C4-2B (cell line): ENCODE results near the gene MYCBP2.
"Not testable (repeated sequence)": the region's sequence is repeated elsewhere in the genome, so short reads cannot be mapped to it uniquely, and the experiment has no call there.

Source experiments
- H3K27ac ChIP-seq: fragments of 450-650 bp; 2 replicates; pipeline ENCODE4 v1.5.1; 2017
- ZFX ChIP-seq: fragments of 450-650 bp; IDR thresholded peaks from 2 replicates; pipeline ENCODE4 v1.6.1; 2017
- TF ChIP-seq, protein P1 (sequence below): fragments of 450-650 bp; conservative IDR thresholded peaks from 2 replicates; pipeline ENCODE4 v1.5.1; 2017; ENCODE audit warnings: mild to moderate bottlenecking

Gene MYCBP2

DNA sequence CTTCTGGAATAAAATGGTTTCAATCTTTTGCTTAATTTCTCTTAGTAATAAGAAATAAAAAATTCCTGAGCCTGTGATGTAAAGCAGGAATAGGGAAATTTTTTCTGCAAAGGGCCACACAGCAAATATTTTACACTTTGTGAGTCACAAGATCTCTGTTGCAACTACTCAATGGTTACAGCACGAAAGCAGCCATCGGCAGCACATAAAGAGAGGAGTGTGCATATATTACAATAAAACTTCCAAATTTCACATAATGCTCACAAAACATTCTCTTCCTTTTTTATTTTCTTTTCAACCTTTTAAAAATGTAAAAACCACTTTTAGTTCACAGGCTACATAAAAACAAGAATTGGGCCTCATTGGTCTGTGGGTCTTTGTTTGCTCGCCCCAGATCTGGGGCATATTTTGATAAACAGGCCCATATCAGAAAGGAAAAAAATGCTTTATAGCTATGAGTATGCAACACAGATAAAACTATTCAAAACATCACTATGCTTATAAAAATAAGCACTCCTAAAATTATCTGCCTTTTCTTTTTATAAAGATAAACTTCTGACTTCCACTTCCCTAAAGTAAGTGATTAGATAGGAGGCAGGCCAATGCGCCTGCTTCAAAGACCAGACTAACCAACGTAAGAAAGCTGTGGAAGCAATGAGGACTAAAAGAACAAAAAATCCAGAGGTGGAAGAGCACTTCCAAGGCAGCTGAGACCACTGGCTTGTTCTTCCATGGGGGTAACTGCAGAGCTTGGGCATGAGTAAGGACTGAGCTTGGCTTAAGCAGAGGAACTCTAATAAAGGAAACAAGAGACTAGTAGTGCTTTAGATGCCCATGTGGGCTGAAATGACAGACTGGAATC lies 26.5 kb downstream of the MYCBP2 start:
- TF ChIP-seq ZFX, result no peak
- TF ChIP-seq, protein P1, sequence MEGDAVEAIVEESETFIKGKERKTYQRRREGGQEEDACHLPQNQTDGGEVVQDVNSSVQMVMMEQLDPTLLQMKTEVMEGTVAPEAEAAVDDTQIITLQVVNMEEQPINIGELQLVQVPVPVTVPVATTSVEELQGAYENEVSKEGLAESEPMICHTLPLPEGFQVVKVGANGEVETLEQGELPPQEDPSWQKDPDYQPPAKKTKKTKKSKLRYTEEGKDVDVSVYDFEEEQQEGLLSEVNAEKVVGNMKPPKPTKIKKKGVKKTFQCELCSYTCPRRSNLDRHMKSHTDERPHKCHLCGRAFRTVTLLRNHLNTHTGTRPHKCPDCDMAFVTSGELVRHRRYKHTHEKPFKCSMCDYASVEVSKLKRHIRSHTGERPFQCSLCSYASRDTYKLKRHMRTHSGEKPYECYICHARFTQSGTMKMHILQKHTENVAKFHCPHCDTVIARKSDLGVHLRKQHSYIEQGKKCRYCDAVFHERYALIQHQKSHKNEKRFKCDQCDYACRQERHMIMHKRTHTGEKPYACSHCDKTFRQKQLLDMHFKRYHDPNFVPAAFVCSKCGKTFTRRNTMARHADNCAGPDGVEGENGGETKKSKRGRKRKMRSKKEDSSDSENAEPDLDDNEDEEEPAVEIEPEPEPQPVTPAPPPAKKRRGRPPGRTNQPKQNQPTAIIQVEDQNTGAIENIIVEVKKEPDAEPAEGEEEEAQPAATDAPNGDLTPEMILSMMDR, result no peak
- H3K27ac ChIP-seq, result no peak overlapping the region

DNA sequence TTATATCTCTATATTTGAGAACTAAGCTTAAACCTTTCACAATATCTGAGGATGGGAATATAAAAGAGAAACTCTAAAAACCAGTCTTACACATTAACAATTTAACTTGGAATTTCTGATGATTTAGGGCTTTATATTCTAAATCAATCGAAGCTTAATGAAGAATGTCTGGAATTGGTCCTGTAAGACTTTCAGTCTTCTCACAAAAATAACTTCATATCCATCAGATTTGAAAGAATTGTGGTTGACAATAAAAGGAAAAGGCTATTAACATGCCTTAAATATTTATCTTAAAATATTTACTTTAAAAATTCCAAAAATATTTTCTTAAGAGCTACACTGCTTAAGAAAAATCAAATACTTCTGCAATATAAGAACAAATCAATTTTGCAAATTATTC lies 27.3 kb downstream of the MYCBP2 start:
- H3K27ac ChIP-seq, result no peak overlapping the region

GRCh38 chr13:77298426-77298825 lies 28.5 kb downstream of the MYCBP2 start:
- no peak overlapping the region for H3K27ac ChIP-seq
- TF ChIP-seq, protein P1, result no peak
- no peak for TF ChIP-seq ZFX

More for the DNA sequence above, 27.3 kb downstream of the MYCBP2 start:
- no peak for TF ChIP-seq ZFX
- TF ChIP-seq, protein P1, result no peak

DNA sequence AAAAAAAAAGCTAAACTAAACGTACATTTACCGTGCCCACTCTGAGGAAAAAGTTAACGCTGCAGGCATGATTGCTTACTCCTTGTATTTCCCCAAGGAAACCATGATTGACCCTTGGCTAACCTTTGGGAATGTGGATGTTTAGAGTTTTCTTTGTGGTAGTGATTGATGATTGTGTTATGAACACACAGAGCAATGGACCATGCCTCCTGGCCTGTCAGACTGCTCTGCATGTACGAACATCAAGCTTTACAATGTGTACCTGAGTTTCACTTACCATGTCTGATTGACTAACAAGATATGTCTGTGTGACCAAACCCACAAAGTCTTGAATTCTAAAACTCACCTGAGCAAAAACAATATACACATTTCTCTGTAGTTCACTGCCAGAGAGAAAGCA lies 35.1 kb downstream of the MYCBP2 start:
- no peak for TF ChIP-seq ZFX
- TF ChIP-seq, protein P1, result no peak
- no peak overlapping the region for H3K27ac ChIP-seq

DNA sequence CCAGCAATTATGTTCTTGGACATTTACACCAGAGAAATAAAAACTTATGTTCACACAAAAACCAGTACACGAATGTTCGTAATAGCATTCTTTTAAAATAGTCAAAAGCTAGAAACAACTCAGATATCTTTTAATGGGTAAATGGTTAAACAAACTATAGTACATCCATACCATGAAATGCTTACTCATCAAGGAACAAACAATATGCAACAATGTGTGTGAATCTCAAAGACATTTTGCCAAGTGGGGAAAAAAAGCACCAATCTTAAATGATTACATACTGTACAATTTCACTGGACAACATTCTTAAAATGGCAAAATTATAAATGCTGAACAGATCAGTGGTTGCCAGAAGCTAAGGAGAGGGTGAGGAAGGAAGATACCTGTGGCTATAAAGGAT lies 36.6 kb downstream of the MYCBP2 start:
- TF ChIP-seq, protein P1, result no peak
- TF ChIP-seq ZFX, result no peak
- no peak overlapping the region for H3K27ac ChIP-seq

GRCh38 chr13:77289851-77290250 lies 37.0 kb downstream of the MYCBP2 start:
- TF ChIP-seq, protein P1, result no peak
- TF ChIP-seq ZFX, result no peak
- no peak overlapping the region for H3K27ac ChIP-seq

DNA sequence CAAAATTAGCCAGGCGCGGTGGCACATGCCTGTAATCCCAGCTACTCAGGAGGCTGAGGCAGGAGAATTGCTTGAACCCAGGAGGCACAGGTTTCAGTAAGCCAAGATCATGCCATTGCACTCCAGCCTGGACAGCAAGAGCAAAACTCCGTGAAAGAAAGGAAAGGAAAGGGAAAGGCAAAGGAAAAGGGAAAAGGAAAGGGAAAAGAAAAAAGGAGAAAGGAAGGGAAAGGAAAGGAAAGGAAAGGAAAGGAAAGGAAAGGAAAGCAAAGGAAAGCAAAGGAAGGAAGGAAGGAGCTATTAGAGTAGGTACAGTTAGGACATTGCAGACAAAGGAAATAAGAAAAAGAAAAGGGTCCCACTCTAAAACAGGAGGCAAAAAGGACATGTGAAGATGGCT lies 41.3 kb downstream of the MYCBP2 start:
- not testable (repeated sequence) for H3K27ac ChIP-seq

DNA sequence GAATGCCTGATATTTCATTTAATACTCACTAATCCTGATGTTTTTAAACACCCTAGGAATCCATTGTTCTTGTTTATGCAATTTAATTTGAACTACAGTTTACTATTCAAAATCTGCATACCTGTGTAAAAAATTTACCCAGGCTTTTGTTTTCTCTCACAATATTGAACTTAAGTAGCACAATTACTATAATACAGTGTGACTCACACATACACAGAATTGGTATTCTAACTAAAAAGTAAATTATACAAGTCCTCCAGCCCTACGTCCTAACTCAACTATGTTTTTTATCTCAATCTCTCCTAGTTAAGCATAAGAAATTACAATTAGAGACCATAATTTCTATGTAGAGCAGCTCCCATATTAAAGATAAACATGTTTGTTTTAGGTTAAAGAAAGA lies 41.8 kb downstream of the MYCBP2 start:
- H3K27ac ChIP-seq, result no peak overlapping the region; the same call in 1 of the 2 replicates
- no peak for TF ChIP-seq ZFX
- TF ChIP-seq, protein P1, result no peak
